ENCODE measurements around the gene TMEM94. TPM values are rescaled to one million over a fixed set of nuclear protein-coding genes. Genes with fewer than 3 reads are reported as not detected.
"Not testable (repeated sequence)": the region's sequence is repeated elsewhere in the genome, so short reads cannot be mapped to it uniquely, and the experiment has no call there.

The TMEM94 gene
- total RNA-seq, 3 donors from 2014 or later, result 45.1 to 62.5 (median 51.1) TPM

GRCh38 chr17:75517297-75517865 is 60.9 kb downstream of the TMEM94 start:
- Histone ChIP-seq H3K4me1 (peaks cover 8 to 21% of the 10 kb centered on the region in 2 donors), H3K4me3 (peak overlapping the region; percentile 89 to 94 (median 91)), H3K27ac (peak overlapping the region; percentile 40 to 95), H3K9me3 (no peaks in the 10 kb centered on the region), H3K27me3 (no peaks in the 10 kb centered on the region), H3K36me3 (no peaks in the 10 kb centered on the region)
- TF ChIP-seq POLR2A (IDR thresholded peaks at IDR 0.05), result no peak
- TF ChIP-seq CTCF (IDR thresholded peaks at IDR 0.05), result peak in 2 of 3 donors; percentile 22 to 24
- no peak for DNase-seq (ENCODE audit: low spot score in 2 of 2)
- intact Hi-C loops (cut with DNase I; ENCODE audit: low total_unique reads), result no loop called here

- H3K4me3 ChIP-seq, result no peak overlapping the region
- intact Hi-C loops (cut with DNase I; ENCODE audit: low total_unique reads), result no loop called here
Measured at GRCh38 chr17:75518201-75518600, 61.8 kb downstream of the TMEM94 start.

GRCh38 chr17:75518983-75519537 is 62.6 kb downstream of the TMEM94 start:
- Histone ChIP-seq H3K27me3 (no peaks in the 10 kb centered on the region), H3K36me3 (no peaks in the 10 kb centered on the region), H3K4me3 (no peak overlapping the region), H3K27ac (no peak overlapping the region), H3K4me1 (peaks cover 7 to 8% of the 10 kb centered on the region in 2 donors), H3K9me3 (no peaks in the 10 kb centered on the region)
- DNase-seq (ENCODE audit: low spot score in 2 of 2), result no peak
- TF ChIP-seq CTCF (IDR thresholded peaks at IDR 0.05) (no peak), POLR2A (IDR thresholded peaks at IDR 0.05) (no peak), POLR2AphosphoS5 (IDR thresholded peaks at IDR 0.05) (no peak)
- intact Hi-C loops (cut with DNase I; ENCODE audit: low total_unique reads), result no loop called here

More at GRCh38 chr17:75518201-75518600, 61.8 kb downstream of the TMEM94 start:
- no peak for DNase-seq (ENCODE audit: low spot score in 2 of 2)
- H3K4me1 ChIP-seq, result peaks cover 8 to 13% of the 10 kb centered on the region in 2 donors
- no peak overlapping the region for H3K27ac ChIP-seq
- H3K36me3 ChIP-seq, result no peaks in the 10 kb centered on the region
- TF ChIP-seq POLR2AphosphoS5 (IDR thresholded peaks at IDR 0.05) (no peak), CTCF (IDR thresholded peaks at IDR 0.05) (no peak), POLR2A (IDR thresholded peaks at IDR 0.05) (no peak)
- no peaks in the 10 kb centered on the region for H3K27me3 ChIP-seq
- no peaks in the 10 kb centered on the region for H3K9me3 ChIP-seq

GRCh38 chr17:75520413-75520812 is 64.0 kb downstream of the TMEM94 start:
- intact Hi-C loops (cut with DNase I; ENCODE audit: low total_unique reads), result loop anchor here (10.0 kb wide), 1 partner anchor 96 kb away; no protein-coding TSS in a partner anchor
- not testable (repeated sequence) for DNase-seq (ENCODE audit: low spot score in 2 of 2)

GRCh38 chr17:75521290-75521689 is 64.9 kb downstream of the TMEM94 start:
- H3K4me1 ChIP-seq, result peaks cover 4 to 6% of the 10 kb centered on the region in 2 donors
- intact Hi-C loops (cut with DNase I; ENCODE audit: low total_unique reads), result loop anchor here (10.0 kb wide), 1 partner anchor 96 kb away; no protein-coding TSS in a partner anchor
- H3K36me3 ChIP-seq, result no peaks in the 10 kb centered on the region
- no peak overlapping the region for H3K4me3 ChIP-seq
- no peak overlapping the region for H3K27ac ChIP-seq
- no peak for DNase-seq (ENCODE audit: low spot score in 2 of 2)
- H3K27me3 ChIP-seq, result no peaks in the 10 kb centered on the region
- TF ChIP-seq POLR2AphosphoS5 (IDR thresholded peaks at IDR 0.05) (no peak), CTCF (IDR thresholded peaks at IDR 0.05) (no peak), POLR2A (IDR thresholded peaks at IDR 0.05) (no peak)
- H3K9me3 ChIP-seq, result no peaks in the 10 kb centered on the region

More at GRCh38 chr17:75520413-75520812, 64.0 kb downstream of the TMEM94 start:
- not testable (repeated sequence) for H3K4me1 ChIP-seq, H3K27ac ChIP-seq, H3K36me3 ChIP-seq, H3K4me3 ChIP-seq, H3K27me3 ChIP-seq, H3K9me3 ChIP-seq
